Activated naive CD4-positive, alpha-beta T cell treated with anti-CD3 and anti-CD28 coated beads, Interleukin-2, amount 50 U/mL, for 16 hours (primary cell): Measurements from ENCODE around the gene OR2B2.
A peak's percentile ranks its signal among the peaks of the same experiment; 100 is the strongest.

Experiments used
- DNase-seq: peaks from one replicate; pipeline ENCODE4 v3.0.0-alpha.2; 2020

The OR2B2 gene

DNA sequence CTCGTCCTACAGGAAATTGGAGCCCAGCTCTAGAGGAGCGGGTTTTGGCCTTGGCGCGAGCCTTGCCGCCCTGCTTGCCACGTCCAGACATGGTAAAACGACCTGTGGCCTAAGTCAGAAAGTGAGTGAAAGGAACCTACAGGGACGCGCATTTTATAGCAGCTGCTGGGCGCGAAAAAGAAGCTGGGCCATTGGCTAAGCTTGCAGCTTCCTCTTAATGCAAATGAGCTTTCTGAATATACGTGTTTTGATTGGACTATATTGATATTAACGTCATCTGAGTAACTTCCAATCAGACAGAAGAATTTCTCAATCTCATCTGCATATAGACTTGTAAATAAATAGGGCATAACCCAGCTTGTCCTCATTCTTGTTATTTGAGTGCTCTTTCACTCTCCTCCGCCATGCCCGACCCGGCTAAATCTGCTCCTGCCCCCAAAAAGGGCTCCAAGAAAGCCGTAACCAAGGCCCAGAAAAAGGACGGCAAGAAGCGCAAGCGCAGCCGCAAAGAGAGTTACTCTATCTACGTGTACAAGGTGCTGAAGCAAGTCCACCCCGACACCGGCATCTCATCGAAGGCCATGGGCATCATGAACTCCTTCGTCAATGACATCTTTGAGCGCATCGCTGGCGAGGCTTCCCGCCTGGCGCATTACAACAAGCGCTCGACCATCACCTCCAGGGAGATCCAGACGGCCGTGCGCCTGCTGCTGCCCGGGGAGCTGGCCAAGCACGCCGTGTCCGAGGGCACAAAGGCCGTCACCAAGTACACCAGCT, 18.9 kb downstream of the OR2B2 start:
- peak; percentile 79 for DNase-seq

DNA sequence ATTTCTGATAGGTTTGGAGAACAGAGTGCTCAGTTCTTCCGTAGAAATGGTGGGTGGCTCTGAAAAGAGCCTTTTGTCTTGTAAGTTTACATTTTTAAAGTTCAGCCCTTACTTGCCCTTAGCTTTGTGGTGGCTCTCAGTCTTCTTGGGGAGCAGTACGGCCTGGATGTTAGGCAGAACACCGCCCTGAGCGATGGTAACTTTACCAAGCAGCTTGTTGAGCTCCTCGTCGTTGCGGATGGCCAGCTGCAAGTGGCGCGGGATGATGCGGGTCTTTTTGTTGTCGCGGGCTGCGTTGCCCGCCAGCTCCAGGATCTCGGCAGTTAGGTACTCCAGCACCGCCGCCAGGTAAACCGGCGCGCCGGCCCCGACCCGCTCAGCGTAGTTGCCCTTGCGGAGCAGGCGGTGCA, 19.5 kb downstream of the OR2B2 start:
- no peak for DNase-seq

DNA sequence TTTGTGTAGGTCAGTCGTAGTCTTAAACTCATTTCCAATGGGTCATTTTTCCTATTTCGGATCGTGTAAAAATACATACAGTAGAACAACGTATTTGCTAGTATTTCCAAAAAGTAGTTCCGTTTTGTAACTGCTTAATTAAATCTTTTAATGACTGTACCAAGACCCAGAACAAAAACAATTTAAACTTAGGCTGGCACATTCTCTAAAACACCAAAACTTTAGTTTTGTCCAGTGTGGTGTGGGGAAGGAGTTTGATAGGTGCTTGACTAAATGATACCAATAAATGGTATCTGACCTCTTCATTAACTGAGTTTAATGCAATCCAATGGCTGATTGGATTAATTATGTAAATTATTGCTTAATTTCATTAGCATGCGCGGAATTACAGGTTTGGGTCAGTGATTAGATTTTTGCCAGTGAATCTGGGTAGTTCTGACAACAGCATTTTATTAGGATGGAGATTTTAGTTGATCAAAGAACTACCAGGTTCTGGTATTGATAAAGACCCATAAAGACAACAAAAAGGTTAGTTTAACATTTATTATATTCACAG, 20.8 kb downstream of the OR2B2 start:
- no peak for DNase-seq

DNA sequence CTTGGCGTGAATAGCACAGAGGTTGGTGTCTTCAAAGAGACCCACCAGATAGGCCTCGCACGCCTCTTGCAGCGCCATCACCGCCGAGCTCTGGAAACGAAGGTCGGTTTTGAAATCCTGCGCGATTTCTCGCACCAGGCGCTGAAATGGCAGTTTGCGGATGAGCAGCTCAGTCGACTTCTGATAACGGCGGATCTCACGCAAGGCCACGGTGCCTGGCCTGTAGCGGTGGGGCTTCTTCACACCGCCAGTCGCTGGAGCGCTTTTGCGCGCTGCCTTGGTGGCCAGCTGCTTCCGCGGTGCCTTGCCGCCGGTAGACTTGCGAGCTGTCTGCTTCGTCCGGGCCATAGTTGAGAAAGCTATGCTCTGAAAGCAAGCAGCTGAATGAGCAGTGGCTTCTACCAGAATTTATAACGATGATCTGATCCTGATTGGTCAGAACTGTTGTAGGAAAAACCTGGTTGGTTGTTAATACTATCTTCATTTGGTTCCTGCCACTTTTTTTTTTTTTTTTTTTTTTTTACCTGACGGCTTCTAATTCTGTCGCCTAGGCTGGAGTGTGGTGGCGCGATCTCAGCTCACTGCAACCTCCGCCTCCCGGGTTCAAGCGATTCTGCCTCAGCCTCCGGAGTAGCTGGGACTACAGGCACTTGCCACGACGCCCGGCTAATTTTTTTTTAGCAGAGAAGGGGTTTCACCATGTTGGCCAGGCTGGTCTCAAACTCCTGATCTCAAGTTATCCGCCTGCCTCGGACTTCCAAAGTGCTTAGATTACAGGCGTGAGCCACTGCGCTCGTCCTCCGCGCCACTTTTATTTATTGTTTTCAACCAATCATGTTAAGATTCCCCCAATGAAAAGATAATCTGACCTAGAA, 21.5 kb downstream of the OR2B2 start:
- peak; percentile 47 for DNase-seq

DNA sequence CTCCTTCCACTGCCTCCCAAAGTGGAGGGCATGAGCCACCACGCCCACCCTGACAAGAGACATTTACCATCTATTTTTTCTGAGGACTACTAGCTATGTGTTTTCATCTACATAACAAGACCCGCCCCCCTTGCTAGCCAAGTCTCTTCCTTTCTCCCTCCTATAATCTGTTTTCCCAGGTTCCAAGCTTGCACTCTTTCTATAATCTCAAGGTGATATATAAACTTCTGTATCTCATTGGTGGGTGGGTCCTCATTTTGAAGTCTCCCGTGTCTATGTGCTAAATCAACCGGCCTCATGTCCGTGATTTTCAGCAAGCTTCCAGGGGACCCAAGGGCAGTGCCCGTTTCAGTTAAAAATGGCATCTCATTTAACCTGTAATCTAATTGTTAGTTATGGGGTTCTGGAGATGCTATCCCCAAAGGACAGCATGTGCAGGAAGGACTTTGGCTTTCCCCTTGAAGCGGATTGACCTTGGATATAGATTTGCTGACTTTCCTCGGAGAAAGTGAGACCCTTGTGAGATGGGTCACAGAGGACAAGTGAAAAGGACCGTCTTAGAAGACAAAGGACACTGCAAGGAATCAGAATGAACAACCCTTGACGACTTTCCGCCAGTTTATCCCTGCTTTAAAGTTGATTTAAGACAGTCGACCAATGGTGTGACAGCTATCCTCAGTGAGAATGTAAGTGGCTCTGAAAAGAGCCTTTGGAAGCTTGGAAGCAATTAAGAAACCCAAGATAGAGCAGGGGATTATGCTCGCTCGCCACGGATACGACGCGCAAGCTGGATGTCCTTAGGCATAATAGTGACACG, 22.4 kb downstream of the OR2B2 start:
- DNase-seq: no peak

DNA sequence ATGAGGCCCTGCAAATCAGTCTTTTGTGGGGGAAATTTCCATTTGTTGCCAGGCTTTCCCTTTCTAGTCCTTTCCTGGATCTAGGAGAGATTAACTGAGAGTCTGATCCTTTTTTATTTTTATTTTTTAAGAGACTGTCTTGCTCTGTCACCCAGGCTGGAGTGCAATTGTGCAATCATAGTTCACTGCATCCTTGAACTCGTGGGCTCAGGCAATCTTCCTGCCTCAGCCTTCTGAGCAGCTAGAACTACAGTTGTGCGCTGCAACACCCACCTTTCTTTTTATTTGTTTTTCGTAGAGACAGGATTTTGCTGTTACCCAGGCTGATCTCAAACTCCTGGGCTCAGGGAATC, 22.9 kb downstream of the OR2B2 start:
- DNase-seq: no peak

DNA sequence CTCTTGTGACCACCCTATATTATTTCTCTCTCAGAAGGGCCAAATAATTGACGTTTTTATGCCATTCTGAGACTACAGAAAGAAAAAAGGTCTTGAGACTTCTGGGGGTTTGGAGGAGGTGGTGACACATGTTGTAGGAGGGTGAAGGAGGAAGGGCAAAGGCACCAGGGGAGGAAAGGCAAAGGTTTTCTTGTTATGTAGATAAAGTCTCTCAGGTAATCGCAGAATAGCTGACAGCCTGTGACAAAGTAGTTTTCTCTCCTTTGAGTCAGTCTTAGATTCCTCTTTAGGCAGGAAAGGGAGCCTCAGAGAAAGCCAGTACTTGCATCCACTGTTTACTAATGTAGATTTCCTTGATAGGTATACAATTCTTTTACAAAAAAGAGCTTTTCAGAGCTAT, 23.6 kb downstream of the OR2B2 start:
- no peak for DNase-seq

DNA sequence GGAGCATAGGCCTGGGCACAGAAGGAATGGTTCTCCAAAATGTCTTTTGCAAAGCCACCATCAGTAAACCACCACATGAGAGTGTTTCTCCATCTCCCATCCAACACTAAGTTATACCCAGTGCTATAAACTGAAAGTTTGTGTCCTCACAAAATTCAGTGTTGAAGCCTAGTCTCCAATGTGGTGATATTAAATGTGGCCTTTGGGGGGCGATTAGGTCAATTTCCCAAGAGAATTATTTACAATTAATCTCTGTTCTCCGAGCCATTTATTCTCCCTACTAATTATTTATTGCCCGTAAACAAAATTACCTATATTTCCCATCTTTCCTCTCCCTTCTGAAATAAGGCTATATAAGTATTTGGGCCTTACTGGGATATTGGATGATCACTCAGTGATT, 26.1 kb downstream of the OR2B2 start:
- DNase-seq: no peak

DNA sequence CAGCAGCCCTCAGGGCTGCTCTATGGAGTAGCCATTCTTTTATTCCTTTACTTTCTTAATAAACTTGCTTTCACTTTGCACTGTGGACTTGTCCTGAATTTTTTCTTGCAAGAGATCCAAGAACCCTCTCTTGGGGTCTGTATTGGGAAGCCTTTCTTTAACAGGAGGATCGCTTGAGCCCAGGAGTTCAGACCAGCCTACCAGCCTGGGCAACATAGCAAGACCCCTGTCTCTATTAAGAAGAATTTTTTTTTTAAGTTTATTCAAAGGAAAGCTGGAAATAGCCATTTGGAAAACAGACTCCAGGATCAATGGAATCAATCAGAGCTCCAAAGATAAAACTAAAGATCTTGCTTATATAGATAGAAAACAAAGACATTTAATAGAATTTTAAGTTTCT, 29.1 kb downstream of the OR2B2 start:
- DNase-seq: no peak

DNA sequence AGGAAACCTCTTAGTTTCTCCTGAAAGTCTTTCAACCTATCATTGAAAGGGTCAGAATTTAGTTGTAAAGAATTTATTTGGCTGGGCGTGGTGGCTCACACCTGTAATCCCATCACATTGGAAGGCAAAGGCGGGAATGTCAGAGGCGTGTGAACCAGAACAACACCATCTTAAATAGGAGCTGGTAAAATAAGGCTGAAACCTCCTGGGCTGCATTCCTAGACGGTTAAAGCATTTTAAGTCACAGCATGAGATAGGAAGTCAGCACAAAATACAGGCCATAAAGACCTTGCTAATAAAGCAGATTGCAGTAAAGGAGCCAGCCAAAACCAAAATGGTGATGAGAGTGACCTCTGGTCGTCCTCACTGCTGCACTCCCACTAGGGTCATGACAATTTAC, 29.6 kb downstream of the OR2B2 start:
- DNase-seq: no peak

DNA sequence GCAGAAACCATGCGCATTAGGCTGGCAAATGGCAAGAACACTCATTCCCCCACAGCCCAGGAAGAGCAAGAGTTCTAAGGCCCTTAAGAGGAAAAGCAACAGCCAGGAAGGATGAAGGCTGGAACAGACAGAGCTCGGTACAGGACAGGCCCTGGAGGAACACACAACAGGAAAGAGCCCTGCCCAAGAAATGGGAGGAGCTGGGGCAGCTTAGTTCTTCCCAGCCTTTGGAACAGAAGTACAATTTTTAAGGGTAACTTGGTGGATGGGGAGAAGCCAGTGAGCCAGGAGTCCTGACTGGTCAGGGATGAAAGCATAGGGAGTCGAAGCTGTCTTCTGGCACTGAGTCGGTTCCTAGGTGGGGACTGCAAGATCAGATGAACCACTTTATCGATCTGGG, 32.4 kb downstream of the OR2B2 start:
- DNase-seq: no peak

DNA sequence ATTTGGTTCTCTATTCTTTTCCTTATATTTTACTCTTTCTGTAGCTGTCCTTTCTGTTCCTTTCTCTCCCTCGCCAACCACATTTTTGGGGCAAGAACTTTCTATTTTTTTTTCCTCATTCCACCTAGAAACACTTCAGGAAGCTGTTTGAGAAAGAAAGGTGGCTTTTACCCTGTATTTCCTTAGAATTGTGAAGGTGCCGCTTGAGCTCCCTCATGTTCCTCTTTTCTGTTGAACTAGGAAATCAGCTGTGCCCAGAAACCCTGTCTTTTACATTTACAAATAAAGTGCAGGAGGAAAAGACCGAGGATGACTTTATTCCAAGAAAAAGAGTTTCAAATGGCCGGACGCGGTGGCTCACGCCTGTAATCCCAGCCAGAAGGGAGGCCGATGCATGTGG, 38.2 kb downstream of the OR2B2 start:
- DNase-seq: no peak

DNA sequence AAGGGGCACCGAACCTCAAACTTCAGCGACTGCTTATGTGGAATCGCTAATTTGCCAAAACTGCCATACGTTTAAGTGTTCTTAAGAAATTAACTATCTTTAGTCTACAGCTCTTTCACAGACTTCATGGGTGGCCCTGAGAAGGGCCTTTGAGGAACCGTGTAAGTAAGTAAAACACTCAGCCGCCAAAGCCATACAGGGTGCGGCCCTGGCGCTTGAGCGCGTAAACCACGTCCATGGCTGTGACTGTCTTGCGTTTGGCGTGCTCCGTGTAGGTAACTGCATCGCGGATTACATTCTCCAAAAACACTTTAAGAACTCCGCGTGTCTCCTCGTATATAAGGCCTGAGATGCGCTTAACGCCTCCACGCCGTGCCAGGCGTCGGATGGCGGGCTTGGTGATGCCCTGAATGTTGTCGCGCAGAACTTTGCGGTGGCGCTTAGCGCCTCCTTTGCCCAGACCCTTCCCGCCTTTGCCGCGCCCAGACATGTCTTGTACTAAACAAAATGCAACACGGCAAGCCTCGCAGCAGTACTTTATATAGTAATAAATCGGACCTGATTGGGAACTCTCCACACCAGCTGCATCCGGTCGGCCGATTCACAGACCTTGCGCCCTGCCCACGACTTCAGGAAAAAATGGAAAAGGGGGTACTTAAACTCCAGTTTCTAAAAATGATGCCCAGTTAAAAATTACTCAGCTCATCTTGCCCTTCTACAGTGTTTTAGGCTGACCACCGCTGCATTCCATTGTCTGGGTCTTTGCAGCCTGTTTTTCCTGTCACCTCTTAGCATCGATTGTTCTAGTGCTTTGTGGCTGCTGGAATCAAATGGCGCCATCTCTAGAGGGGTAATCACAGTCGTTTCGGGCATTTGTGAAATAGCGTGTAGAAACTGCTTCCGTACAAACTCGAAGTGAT, 38.9 kb downstream of the OR2B2 start:
- peak; percentile 56 for DNase-seq

DNA sequence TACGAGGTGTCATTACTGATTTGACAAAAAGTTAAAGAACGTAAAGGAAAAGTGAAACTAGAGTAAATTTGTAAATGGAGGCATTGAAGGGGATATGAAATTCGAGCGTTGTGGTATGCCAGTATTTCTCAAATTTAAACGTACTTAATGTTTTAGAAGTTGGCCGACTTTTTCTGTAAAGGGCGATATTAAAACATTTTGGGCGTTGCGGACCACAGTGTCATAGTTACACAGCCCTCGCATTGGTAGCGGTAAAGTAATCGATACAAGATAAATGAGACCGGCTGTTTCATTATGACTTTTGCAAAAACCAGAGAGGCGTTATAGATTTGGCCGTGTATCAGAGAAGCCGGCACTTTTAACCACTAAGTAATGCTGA, 39.6 kb downstream of the OR2B2 start:
- no peak for DNase-seq

DNA sequence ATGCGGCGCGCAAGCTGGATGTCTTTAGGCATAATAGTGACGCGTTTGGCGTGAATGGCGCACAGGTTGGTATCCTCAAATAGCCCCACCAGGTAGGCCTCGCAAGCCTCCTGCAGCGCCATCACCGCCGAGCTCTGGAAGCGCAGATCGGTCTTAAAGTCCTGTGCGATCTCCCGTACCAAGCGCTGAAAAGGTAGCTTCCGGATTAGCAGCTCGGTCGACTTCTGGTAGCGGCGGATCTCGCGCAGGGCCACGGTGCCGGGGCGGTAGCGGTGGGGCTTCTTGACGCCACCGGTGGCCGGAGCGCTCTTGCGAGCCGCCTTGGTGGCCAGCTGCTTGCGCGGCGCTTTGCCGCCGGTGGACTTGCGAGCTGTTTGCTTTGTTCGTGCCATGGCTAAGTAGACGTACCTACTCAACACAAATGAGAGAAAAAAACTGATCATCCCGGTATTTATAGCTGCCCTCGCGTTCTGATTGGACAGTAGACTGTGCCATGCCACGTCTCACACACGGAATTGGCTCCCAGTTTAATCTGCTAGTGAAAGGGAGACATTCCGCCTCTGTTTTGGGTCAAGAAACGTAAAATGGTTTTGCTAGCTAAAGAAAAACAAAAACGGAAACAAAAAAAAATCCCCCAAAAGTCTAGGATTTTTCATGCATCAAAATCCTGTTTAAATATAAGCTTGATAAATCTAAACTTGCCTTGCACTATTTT, 40.1 kb downstream of the OR2B2 start:
- peak; percentile 68 for DNase-seq

DNA sequence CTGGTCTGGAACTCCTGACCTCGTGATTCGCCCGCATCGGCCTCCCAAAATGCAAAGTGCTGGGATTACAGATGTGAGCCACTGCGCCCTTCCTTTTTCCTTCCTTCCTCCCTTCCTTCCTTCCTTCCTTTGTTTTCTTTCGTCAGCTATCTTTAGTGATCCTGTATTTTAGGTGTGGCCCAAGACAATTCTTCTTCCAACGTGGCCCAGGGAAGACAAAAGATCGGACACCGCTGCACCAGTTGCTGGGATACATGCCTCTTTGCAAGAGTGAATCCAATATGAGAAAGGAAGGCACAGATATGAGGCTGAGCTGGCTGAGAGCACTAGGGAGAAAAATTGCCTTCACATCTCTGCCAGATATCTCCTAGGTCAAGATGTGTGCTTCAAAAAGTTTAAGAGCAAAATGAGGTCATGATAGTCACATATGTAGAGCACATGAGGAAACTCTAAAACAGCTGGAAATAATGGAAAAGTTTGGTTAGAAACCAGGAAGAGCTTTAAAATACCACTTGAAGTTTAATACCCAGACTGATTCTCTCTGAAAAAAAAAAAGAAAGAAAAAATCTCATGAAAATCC, 41.8 kb downstream of the OR2B2 start:
- DNase-seq: no peak

DNA sequence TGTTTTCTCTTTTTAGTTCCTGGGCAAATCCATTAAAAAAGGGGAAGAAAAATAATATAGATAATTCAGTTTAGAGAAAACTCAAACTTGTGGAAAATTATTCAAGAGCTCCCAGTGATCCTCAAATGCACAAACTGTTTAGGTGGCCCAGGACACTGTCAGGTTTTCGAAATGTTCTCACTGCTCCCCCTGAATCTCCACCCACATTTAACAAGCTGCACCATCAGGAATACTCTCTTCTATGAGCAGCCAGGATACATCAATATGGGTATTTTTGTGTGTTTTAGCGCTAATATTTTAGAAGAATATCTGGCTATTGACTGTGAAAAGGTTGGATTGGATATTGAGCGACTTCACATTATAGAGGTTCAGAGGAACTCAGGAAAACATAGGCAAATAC, 43.9 kb downstream of the OR2B2 start:
- DNase-seq: no peak

DNA sequence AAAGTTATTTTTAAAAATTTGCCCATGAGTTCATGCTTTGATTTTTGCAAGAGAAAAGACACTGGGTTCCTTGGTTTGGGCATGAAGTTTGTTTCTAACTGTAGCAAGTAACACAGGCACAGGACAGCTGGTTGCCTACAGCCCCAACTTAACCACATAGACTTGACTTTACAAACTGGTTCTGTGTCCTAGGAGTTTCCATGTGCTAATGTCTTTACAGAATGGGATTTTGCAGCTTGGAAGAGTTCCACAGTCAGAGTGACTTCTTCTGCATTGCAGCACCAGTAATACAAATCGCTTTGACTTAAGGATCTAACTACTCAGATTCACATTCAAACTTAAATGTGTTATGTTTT, 44.3 kb downstream of the OR2B2 start:
- DNase-seq: no peak

DNA sequence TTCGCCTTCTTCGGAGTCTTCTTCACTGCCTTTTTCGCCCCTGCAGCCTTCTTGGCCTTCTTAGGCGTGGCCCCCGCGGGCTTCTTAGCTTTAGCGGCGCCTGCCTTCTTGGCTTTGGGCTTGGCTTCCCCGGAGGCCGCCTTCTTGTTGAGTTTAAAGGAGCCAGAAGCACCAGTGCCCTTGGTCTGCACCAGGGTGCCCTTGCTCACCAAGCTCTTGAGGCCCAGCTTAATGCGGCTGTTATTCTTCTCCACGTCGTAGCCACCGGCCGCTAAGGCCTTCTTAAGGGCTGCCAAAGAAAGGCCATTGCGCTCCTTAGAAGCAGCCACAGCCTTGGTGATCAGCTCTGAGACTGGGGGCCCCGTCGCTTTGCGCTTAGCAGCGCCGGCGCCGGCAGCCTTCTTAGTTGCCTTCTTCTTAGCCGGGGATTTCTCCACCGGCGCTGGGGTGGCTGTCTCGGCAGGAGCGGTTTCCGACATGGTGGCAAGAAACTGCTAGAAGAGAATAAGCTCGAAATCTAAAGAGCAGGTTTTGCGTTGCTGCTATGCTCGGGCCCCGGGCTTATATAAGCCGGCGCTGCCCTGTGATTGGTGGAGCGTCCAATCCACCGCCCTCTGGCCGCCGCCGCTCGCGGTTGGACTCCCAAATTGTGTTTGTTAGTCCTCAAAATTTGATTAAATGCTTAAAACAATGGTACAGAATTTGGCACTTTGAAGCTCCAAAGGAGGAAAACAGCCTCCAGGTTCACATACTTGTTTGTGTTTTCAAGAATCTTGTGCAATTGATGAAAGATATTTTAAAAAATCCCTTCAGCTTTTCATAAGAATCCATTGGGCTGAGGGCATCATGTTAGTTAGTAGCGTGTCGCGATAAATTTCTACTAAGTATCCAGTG, 44.9 kb downstream of the OR2B2 start:
- peak; percentile 54 for DNase-seq
